ENCODE results near the gene MLLT10.

MLLT10 gene

GRCh38 chr10:21519397-21519933 lies 14.6 kb upstream of the MLLT10 start:
- no peak overlapping the region for H3K27ac ChIP-seq
- POLR2A ChIA-PET (ENCODE audit: low non-redundant PET), result no interaction called here
- TF ChIP-seq CTCF (conservative IDR thresholded peaks at IDR 0.05; ENCODE audit: low read depth), result no peak
- DNase-seq (ENCODE audit: low spot score), result no peak
- CTCF ChIA-PET, result interaction anchor here (0.6 kb wide), 1 partner anchor 490 kb away, joined by 5 read pairs; no protein-coding TSS in a partner anchor

GRCh38 chr10:21519941-21520436 lies 14.0 kb upstream of the MLLT10 start:
- H3K27ac ChIP-seq, result no peak overlapping the region
- ChIA-PET CTCF (interaction anchor here (0.6 kb wide), 2 partner anchors 18 to 490 kb away, joined by 5 to 7 read pairs; no protein-coding TSS in a partner anchor), POLR2A (ENCODE audit: low non-redundant PET) (no interaction called here)

DNA sequence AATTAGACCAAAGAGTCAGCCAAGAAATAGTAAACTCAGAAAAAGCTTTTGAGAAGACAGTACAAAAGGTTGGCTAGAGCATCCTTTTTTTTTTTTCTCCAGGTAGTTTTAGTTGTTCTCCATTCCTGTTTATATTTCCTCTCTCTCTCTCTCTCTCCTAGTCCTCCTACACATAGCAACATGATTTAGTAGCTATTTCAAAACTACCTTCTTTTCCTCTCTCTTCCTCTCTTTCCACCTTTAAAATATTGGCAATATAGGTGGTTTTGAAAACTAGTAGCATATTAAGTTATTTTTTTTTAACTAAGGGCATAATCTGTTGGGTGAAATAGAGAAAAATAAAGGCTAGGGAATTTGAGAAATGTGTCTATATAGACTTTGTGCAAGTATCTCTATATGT lies 13.5 kb upstream of the MLLT10 start:
- CTCF ChIA-PET, result interaction anchor here (0.6 kb wide), 2 partner anchors 18 to 169 kb away, joined by 5 to 7 read pairs; no protein-coding TSS in a partner anchor
- POLR2A ChIA-PET (ENCODE audit: low non-redundant PET), result no interaction called here
- no peak overlapping the region for H3K27ac ChIP-seq
- DNase-seq (ENCODE audit: low spot score), result no peak
- TF ChIP-seq CTCF (conservative IDR thresholded peaks at IDR 0.05; ENCODE audit: low read depth), result no peak

More at GRCh38 chr10:21519941-21520436, 14.0 kb upstream of the MLLT10 start:
- DNase-seq (ENCODE audit: low spot score), result no peak
- no peak for TF ChIP-seq CTCF (conservative IDR thresholded peaks at IDR 0.05; ENCODE audit: low read depth)

GRCh38 chr10:21520949-21521348 lies 13.1 kb upstream of the MLLT10 start:
- TF ChIP-seq CTCF (conservative IDR thresholded peaks at IDR 0.05; ENCODE audit: low read depth), result no peak
- DNase-seq (ENCODE audit: low spot score), result no peak
- ChIA-PET POLR2A (ENCODE audit: low non-redundant PET) (no interaction called here), CTCF (interaction anchor here (0.6 kb wide), 1 partner anchor 168 kb away, joined by 5 read pairs; no protein-coding TSS in a partner anchor)
- no peak overlapping the region for H3K27ac ChIP-seq

DNA sequence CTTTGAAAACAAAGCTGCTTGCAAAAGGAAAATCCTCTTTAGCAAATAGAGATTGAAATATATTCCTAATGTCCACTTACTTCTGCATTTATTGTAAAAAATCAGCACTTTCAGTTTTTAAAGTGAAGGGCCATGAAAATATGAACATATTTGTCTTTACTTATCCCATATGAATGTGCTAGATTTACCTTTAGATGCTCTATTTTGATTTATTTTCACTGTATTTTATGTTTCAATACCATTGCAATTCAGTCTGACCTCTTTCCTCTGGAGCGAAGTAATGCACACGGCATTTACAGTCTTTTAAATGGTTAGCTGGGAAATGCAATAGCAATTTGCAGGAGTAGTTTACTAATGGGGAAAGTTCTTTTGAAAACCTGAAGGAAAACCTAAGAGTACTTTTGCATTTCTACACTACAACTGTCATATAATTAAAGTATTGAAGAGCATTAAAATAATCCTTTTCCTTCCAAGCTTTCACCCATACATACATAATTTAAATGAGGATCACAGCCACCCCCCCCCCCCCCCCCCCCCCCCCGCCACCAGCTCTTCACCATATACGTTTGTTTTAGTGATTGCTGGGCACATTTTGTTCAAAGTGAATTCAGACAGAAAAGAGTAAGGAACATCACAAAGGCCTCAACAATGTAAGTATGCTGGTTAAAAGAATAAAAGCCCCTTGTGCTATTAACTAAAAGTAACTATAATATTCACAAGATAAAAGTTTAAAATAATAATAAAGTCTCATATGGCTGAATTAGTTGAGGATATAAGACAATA lies 12.1 kb upstream of the MLLT10 start:
- POLR2A ChIA-PET (ENCODE audit: low non-redundant PET), result no interaction called here

More for the DNA sequence above, 12.1 kb upstream of the MLLT10 start:
- H3K27ac ChIP-seq, result no peak overlapping the region
- CTCF ChIA-PET, result no interaction called here
- no peak for TF ChIP-seq CTCF (conservative IDR thresholded peaks at IDR 0.05; ENCODE audit: low read depth)
- no peak for DNase-seq (ENCODE audit: low spot score)

Data from RWPE1 (cell line).